CD4-positive, alpha-beta T cell treated with Interleukin-21 for 1 hour (primary cell): ENCODE data around the gene RNGTT.

Experiments used
- DNase-seq: peaks from one replicate; pipeline ENCODE4 v3.0.0-alpha.2; 2020

Gene RNGTT

GRCh38 chr6:88584581-88585275 lies 378.7 kb downstream of the RNGTT start:
- DNase-seq = no peak

GRCh38 chr6:88577461-88577860 lies 386.0 kb downstream of the RNGTT start:
- no peak for DNase-seq

DNA sequence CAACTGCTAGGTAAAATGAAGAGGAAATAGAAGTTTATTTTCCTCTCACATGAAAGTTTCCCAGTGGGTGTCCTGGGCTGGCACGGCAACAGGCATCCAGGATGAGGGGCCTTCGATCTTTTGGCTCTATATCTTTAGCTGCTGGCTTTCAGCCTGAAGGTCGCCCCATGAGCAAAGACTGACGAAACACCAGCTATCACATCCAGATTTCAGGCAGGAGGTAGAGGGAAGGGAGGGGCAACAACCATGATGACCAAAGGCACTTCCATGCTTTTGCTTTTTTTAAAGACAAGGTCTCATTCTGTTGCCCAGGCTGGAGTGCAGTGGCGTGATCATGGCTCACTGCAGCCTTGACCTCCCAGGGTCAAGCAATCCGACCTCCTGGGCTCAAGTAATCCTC lies 387.9 kb downstream of the RNGTT start:
- no peak for DNase-seq

DNA sequence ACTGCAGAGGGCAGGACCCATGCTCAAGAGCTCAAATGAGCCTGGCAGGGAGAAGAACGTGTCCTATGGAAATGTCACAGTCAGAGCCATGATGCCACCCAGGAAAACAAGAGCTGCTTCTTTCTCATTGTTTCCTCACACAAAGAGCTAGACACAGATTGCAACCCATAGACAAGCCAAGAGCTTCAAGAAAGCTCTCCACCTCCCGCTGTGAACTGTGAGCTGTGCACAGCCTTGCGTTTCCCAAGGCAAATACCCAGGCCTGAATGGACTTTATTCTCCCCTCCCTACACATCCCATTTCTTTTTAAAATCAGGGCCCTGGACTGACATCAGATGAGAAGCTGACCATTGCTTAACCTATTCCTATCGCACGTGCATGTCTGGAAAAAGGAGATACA lies 388.8 kb downstream of the RNGTT start:
- DNase-seq = no peak

DNA sequence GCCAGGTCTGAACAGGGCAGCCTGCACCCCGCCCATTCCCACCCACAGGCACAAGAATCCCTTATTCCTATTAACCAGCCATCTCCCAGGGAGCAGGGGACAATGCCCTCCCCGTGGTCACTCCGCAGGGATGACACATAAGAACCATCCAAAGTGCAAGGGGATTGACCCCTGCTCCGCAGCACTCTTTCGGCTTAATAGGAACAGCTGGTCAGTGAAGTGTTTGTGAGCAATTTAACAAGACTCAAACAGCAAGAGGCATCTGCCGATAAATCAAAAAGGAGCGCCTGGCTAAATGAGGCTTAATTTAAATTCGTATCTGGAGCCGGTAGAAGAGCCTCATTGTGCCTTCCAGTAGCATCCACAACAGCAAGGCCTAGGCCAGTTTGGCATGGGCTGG lies 389.4 kb downstream of the RNGTT start:
- DNase-seq = no peak

- no peak for DNase-seq
These were observed 389.9 kb downstream of the RNGTT start for GRCh38 chr6:88573561-88573960.

GRCh38 chr6:88572449-88573139 lies 390.8 kb downstream of the RNGTT start:
- no peak for DNase-seq

GRCh38 chr6:88569959-88570358 lies 393.5 kb downstream of the RNGTT start:
- no peak for DNase-seq

GRCh38 chr6:88567696-88568095 lies 395.7 kb downstream of the RNGTT start:
- no peak for DNase-seq

DNA sequence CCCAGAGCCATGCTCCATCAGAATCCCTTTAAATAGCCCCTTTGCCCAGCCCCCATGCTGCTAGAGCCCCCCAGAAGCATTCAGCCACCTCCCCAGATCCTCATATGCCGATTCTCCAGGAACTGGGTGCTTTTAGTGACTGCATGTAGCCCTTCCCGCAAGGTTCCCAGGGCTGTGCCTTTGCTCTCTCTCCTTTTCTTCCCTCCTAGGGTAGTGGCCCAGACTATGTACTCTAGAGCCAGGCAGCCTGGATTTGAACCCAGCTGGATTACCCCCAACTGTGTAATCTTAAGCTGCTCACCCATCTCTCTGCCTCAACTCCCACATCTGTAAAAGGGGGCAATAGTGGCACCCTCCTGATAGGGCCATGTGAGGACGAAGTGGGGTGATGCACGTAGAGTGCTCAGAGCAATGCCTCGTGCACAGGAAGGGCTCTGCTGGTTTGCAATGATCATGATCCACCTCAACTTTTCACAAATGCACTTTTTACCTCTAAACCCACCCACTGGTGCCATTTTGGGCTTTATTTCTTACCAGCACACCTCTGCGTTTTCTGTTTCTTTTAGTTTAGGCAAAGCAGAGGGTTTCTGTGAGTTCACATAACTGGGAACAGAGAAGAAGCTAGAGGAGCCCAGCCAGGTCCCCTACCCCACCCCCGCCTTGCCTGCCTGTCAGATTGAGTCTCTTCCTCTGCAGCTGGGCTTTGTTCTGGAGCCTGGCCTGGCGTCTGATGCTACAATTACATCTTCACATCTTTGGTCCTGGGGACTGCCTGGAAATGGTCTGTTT lies 396.5 kb downstream of the RNGTT start:
- DNase-seq = no peak

- DNase-seq = no peak
These were observed 397.6 kb downstream of the RNGTT start for GRCh38 chr6:88565836-88566235.

DNA sequence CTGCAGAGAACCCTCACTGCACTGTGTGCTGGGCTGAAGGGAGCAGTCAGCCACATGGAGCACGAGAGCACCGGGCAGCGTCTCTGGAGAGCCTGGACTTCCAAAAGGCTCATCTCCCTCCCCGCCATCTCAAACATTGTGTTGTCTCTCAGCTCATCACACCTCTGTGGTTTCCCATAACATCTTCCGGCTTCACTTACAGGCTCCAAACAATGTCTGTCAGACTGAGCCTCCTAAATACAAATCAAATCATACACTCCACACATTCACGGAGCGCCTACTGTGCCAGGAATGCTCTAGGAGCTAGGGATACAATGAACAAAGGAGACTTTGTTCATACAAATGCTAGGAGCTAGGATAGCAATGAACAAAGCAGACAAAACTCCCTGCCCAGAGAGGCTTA lies 398.0 kb downstream of the RNGTT start:
- DNase-seq = no peak

- no peak for DNase-seq
These were observed 400.2 kb downstream of the RNGTT start for GRCh38 chr6:88563277-88563625.

DNA sequence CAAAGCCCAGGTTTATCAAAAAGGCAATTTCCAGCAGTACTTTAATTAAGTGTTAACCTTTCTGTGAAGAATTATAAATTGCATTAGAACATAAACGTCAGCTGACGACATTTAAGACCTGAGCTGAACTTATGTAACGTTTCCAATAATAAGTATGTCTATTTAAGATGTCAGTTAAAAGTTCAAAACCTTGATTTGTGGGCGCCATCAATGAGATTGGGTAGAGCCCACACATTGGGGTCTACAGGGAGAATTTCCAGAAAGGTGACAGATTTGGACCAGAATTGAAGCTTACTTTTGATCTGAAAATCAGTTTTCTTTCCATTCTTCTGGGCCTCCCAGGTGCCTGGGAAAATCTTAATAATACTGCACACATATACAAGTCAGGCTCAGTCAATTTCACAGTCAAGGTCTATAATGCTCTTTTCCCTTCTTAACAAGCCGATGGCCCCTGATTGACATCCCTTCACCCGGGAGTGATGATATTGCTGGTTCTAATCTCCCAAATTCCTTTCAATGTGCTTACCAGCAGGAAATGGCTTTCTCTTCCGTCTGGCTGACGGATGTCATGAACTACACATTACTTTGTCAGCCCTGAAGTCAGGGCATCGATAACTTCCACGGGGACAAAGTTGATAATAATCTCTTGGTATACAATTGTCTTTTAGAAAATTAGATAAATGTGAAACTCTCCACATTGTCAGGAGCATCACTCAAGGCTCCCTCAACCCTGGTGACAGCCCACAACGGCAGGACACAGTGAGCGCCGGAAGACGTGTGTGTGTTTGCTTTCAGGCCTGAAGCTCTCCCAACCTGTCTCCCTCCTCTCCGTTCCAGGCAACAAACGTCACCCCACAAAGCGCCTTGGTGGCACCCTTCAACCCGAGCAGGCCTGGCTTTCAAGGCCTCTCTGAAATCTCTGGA lies 400.8 kb downstream of the RNGTT start:
- no peak for DNase-seq

GRCh38 chr6:88561954-88562315 lies 401.5 kb downstream of the RNGTT start:
- DNase-seq = no peak

DNA sequence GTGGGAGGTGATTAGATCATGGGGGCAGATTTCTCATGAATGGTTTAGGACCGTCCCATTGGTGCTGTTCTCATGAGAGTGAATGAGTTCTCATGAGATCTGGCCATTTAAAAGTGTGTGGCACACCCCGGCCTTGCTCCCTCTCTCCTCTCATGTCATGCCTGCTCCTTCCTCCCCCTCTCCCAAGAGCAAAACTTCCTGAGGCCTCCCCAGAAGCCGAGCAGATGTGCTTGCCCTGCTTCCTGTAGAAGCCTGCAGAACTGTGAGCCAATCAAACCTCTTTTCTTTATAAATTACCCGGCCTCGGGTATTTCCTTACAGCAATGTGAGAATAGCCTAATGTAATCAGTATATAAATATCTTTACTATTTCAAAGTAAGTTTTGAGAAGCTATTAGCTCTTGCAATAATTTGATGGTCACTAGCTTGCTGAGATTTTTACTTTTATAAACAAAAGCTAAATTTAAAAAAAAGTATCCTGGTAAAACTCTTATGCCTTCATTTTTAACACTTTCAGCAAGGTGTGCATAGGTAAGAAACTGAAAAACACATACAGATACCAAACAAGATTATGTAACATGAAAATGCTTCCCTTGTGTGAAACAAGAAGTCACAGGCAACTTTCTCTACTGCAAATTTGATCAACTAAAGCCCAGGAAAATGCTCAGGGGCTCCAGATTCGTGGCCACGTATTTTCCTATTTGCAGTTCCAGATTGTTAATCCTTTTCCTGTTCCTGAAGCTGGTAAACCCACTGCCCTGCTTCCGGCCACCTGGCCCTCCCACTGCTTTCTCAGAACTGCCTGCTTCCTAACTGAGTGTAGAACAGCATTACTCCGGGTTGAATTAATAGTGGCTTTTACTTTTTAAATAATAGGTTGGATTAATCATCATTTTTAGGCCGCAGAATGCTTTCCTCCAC lies 402.1 kb downstream of the RNGTT start:
- no peak for DNase-seq
